GM12878 (cell line): ENCODE data around the gene FAM89A. TPM values are rescaled to one million over a fixed set of nuclear protein-coding genes. Genes with fewer than 3 reads are reported as not detected.

Source experiments
- ATAC-seq: fragments of 200-7000 bp; cut with Tn5 transposase; 3 replicates; pipeline ENCODE4 v1.9.1; 2020; ENCODE audit warnings: mild to moderate bottlenecking, moderate library complexity
- BruUV-seq: library from RNA; stranded (reverse); fragments of 400-500 nt; replicated peaks from 2 replicates; lab custom pipeline; 2021; lab: Mats Ljungman, UMichigan
- CTCF ChIA-PET: fragments of 300-600 bp; sonication (Branson Sonifier 250); formaldehyde crosslinking; extraction: SDS; loops from one replicate; lab custom pipeline; 2021; ENCODE audit warnings: inconsistent platforms; lab: Yijun Ruan, JAX
- POLR2A ChIA-PET: fragments of 350-600 bp; formaldehyde crosslinking; extraction: SDS; loops from one replicate; lab custom pipeline; 2021; ENCODE audit warnings: inconsistent platforms; lab: Charles Lee
- RAD21 ChIA-PET: fragments of 300-600 bp; sonication (Branson Sonifier 250); formaldehyde crosslinking; loops from one replicate; lab custom pipeline; 2023; ENCODE audit warnings: antibody characterized with exemption; ENCODE audit not compliant: unreplicated experiment; lab: Charles Lee
- SMC1A ChIA-PET: fragments of 300-600 bp; sonication (Branson Sonifier 250); formaldehyde crosslinking; loops from one replicate; lab custom pipeline; 2023; ENCODE audit not compliant: unreplicated experiment, uncharacterized antibody; lab: Charles Lee
- DNase-seq: peaks from one replicate; pipeline ENCODE4 v3.0.0-alpha.2; 2011; ENCODE audit warnings: low read depth, low spot score
- FAIRE-seq: peaks from 3 replicates; lab custom pipeline; 2011; peaks lifted over from hg19 to GRCh38; lab: Jason Lieb, UNC
- H2AFZ ChIP-seq: 2 replicates; pipeline ENCODE4 v1.6.0; 2011; ENCODE audit warnings: low read depth, low read length, control low read depth; ENCODE audit not compliant: control insufficient read depth
- H3K27ac ChIP-seq: 2 replicates; pipeline ENCODE4 v1.5.1; 2011; ENCODE audit warnings: control low read depth; ENCODE audit not compliant: control insufficient read depth, insufficient read depth
- H3K27me3 ChIP-seq, 2 experiments: replicated peaks in 1 of 2; 2 replicates each; pipeline versions ENCODE4 v1.6.0 to v1.6.1; 2011; ENCODE audit warnings: low read length in 1 of 2; ENCODE audit not compliant: control insufficient read depth in 2 of 2, insufficient read depth in 2 of 2
- H3K36me3 ChIP-seq, 2 experiments: 2 replicates each; pipeline ENCODE4 v1.5.1; 2011; ENCODE audit warnings: low read length in 1 of 2; ENCODE audit not compliant: control insufficient read depth in 2 of 2, insufficient read depth in 2 of 2
- H3K4me1 ChIP-seq: 2 replicates; pipeline ENCODE4 v1.6.1; 2011; ENCODE audit warnings: mild to moderate bottlenecking, low read length, moderate library complexity, mixed read lengths; ENCODE audit not compliant: control insufficient read depth, insufficient read depth
- H3K4me2 ChIP-seq: 2 replicates; pipeline ENCODE4 v1.6.0; 2011; ENCODE audit warnings: control low read depth; ENCODE audit not compliant: control insufficient read depth, insufficient read depth
- H3K4me3 ChIP-seq: fragments of 200-600 bp; sonication (generic); 2 replicates; pipeline ENCODE4 v1.5.1; 2016
- H3K79me2 ChIP-seq: 2 replicates; pipeline ENCODE4 v1.6.0; 2011; ENCODE audit warnings: low read length; ENCODE audit not compliant: control insufficient read depth, insufficient read depth
- H3K9ac ChIP-seq: 2 replicates; pipeline ENCODE4 v1.8.0; 2011; ENCODE audit warnings: low read length, control low read depth, mixed read lengths; ENCODE audit not compliant: control insufficient read depth, insufficient read depth
- H3K9me3 ChIP-seq: replicated peaks from 3 replicates; pipeline ENCODE4 v1.5.1; 2011; ENCODE audit warnings: mild to moderate bottlenecking, low read length; ENCODE audit not compliant: control insufficient read depth, insufficient read depth
- H4K20me1 ChIP-seq: 2 replicates; pipeline ENCODE4 v1.6.0; 2011; ENCODE audit not compliant: control insufficient read depth, insufficient read depth
- BACH1 ChIP-seq: fragments of 450-650 bp; IDR thresholded peaks from 2 replicates; pipeline ENCODE4 v1.6.1; 2017; ENCODE audit warnings: mild to moderate bottlenecking, borderline replicate concordance
- CREM ChIP-seq: IDR thresholded peaks from 2 replicates; pipeline ENCODE4 v1.6.1; 2014; ENCODE audit warnings: antibody characterized with exemption, low read depth
- DPF2 ChIP-seq: fragments of 450-650 bp; IDR thresholded peaks from 2 replicates; pipeline ENCODE4 v1.6.1; 2017; ENCODE audit warnings: mild to moderate bottlenecking
- HCFC1 ChIP-seq: fragments of 150-350 bp; IDR thresholded peaks from 2 replicates; pipeline ENCODE4 v1.6.1; 2014; ENCODE audit warnings: low read length
- HDGF ChIP-seq: fragments of 450-650 bp; IDR thresholded peaks from 2 replicates; pipeline ENCODE4 v1.6.1; 2016; ENCODE audit warnings: antibody characterized with exemption
- KAT2A ChIP-seq: conservative IDR thresholded peaks from 2 replicates; pipeline ENCODE4 v1.6.1; 2011; ENCODE audit warnings: low read depth, low read length; ENCODE audit not compliant: control insufficient read depth
- MTA2 ChIP-seq: fragments of 450-650 bp; IDR thresholded peaks from 2 replicates; pipeline ENCODE4 v1.6.1; 2016; ENCODE audit warnings: low read depth, mild to moderate bottlenecking, moderate library complexity
- PKNOX1 ChIP-seq: fragments of 450-650 bp; IDR thresholded peaks from 2 replicates; pipeline ENCODE4 v1.6.1; 2016; ENCODE audit warnings: mild to moderate bottlenecking
- PRDM15 ChIP-seq: fragments of 450-650 bp; formaldehyde crosslinking; IDR thresholded peaks from 2 replicates; pipeline ENCODE4 v1.4.0; 2020; ENCODE audit warnings: mild to moderate bottlenecking, moderate library complexity
- RAD21 ChIP-seq: IDR thresholded peaks from 2 replicates; pipeline ENCODE4 v1.6.1; 2011; ENCODE audit warnings: mild to moderate bottlenecking, low read depth, low read length, moderate library complexity; ENCODE audit not compliant: insufficient read depth
- SIX5 ChIP-seq: IDR thresholded peaks from 2 replicates; pipeline ENCODE4 v1.6.1; 2011; ENCODE audit warnings: mild to moderate bottlenecking, low read depth, low read length, moderate library complexity; ENCODE audit not compliant: severe bottlenecking
- STAT3 ChIP-seq: IDR thresholded peaks from 2 replicates; pipeline ENCODE4 v1.6.1; 2011; ENCODE audit warnings: low read depth, low read length, improper control_type of control experiment
- TCF7 ChIP-seq: IDR thresholded peaks from 2 replicates; pipeline ENCODE4 v1.6.1; 2014; ENCODE audit warnings: antibody characterized with exemption, borderline replicate concordance
- WRNIP1 ChIP-seq: IDR thresholded peaks from 2 replicates; pipeline ENCODE4 v1.6.1; 2011; ENCODE audit warnings: low read depth, low read length, improper control_type of control experiment, borderline replicate concordance
- ZNF274 ChIP-seq: IDR thresholded peaks from one replicate; pipeline ENCODE4 v1.8.0; 2011; ENCODE audit not compliant: insufficient read length, insufficient read depth
- ZNF384 ChIP-seq: IDR thresholded peaks from 2 replicates; pipeline ENCODE4 v1.6.1; 2012; ENCODE audit warnings: low read depth, mild to moderate bottlenecking, low read length, improper control_type of control experiment, borderline replicate concordance
- ZZZ3 ChIP-seq: IDR thresholded peaks from 2 replicates; pipeline ENCODE4 v1.6.1; 2011; ENCODE audit warnings: low read depth; ENCODE audit not compliant: control insufficient read depth, insufficient read length
- WGBS: methylation state at CpG from one replicate; pipeline ENCODE4 v1.1.6; 2016; ENCODE audit warnings: low lambda C conversion rate; ENCODE audit not compliant: insufficient replicate concordance, insufficient coverage; ENCODE audit errors: missing lambda C conversion rate; 5-methylcytosine and 5-hydroxymethylcytosine counted together
- in situ Hi-C: fragments of 300-500 bp; cut with MboI; formaldehyde crosslinking; loops from 9 replicates; pipeline ENCODE4 v1.14.3; 2018; ENCODE audit warnings: mixed read lengths
- intact Hi-C: fragments of 100-400 bp; cut with micrococcal nuclease; formaldehyde crosslinking; loops from one replicate; pipeline ENCODE4 v1.14.2; 2022; ENCODE audit not compliant: unreplicated experiment
- polyA plus RNA-seq, 11 experiments: library from polyadenylated mRNA; depleted of rRNA in 4 of 11; unstranded in 6 of 11; stranded (reverse) in 5 of 11; fragments of >200 nt; fragmentation: Nextera tagmentation in 4 of 11; fragmentation: Illumina TruSeq in 1 of 11; extraction: Ambion mirVana in 4 of 11; extraction: Trizol in 1 of 11; gene quantifications; 1 replicate in 1 of 11; 2 replicates in 10 of 11; pipeline versions ENCODE4 v1.2.1 to v1.2.3, GENCODE V29; 2011 to 2016; ENCODE audit warnings: inconsistent platforms in 2 of 11, missing spikeins in 2 of 11, low read depth in 1 of 11
- total RNA-seq, 4 experiments: library from RNA; depleted of rRNA in 3 of 4; stranded (reverse); fragments of >200 nt in 3 of 4; fragmentation: Illumina TruSeq in 1 of 4; extraction: Trizol in 1 of 4; gene quantifications; 2 replicates each; pipeline versions ENCODE4 v1.2.1 to v1.2.3, GENCODE V29; 2013 to 2021
- TF ChIP-seq, protein P1 (sequence below): fragments of 450-650 bp; IDR thresholded peaks from 2 replicates; pipeline ENCODE4 v1.6.1; 2017; ENCODE audit warnings: antibody characterized with exemption, mild to moderate bottlenecking, moderate library complexity

FAM89A gene
- total and polyA plus RNA-seq, 10 of the 15 experiments (the other 5 are each of a cell fraction or from before 2014, with no cell fraction given): 0.06 to 0.72 (median 0.14) TPM; not detected in 4

DNA sequence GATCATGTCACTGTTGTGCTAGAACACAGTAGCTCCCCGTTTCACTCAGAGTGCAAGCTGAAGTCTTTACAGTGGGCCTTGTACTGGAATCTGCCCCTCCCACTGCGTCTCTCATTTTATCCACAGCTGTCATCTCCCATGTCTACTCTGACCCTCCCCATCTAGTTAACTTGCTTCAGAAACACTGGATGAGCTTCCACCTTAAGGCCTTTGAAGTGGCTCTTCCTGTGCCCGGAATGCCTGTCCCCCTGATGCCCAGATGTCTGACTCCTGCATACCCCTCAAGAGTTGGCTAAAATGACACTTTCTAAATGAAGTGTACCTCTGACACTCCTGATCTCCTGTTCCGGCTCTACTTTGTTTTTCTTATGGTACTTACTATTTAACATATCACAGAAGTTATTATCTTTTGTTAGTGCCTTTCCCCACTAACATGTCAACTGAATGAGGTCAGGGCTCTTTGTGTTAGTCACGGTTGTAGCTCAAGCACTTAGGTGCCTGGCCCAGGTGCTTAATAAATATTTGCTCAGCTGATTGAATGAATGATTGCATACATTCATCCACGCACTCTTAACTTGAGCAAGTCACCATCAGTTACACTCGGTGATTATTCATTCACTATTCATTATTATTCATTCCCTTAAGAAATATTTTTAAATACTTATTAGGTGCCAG, 47.8 kb downstream of the FAM89A start:
- H3K4me2 ChIP-seq: no peak overlapping the region
- H3K79me2 ChIP-seq: no peaks in the 10 kb centered on the region
- H2AFZ ChIP-seq: no peak overlapping the region
- 90% methylated on average over 7 of the region's 7 CpGs for whole genome bisulfite sequencing
- no peaks in the 10 kb centered on the region for H3K27me3 ChIP-seq
- BruUV-seq: no TSS peak
- peaks cover 2 to 23% of the 10 kb centered on the region in 2 experiments; a peak in 3 of 4 replicates for H3K36me3 ChIP-seq
- POLR2A ChIA-PET: no interaction called here
- H3K4me3 ChIP-seq: no peak overlapping the region
- TF ChIP-seq PRDM15 (CRISPR knock-in tag): no peak
- TF ChIP-seq BACH1: no peak
- TF ChIP-seq, protein P1, sequence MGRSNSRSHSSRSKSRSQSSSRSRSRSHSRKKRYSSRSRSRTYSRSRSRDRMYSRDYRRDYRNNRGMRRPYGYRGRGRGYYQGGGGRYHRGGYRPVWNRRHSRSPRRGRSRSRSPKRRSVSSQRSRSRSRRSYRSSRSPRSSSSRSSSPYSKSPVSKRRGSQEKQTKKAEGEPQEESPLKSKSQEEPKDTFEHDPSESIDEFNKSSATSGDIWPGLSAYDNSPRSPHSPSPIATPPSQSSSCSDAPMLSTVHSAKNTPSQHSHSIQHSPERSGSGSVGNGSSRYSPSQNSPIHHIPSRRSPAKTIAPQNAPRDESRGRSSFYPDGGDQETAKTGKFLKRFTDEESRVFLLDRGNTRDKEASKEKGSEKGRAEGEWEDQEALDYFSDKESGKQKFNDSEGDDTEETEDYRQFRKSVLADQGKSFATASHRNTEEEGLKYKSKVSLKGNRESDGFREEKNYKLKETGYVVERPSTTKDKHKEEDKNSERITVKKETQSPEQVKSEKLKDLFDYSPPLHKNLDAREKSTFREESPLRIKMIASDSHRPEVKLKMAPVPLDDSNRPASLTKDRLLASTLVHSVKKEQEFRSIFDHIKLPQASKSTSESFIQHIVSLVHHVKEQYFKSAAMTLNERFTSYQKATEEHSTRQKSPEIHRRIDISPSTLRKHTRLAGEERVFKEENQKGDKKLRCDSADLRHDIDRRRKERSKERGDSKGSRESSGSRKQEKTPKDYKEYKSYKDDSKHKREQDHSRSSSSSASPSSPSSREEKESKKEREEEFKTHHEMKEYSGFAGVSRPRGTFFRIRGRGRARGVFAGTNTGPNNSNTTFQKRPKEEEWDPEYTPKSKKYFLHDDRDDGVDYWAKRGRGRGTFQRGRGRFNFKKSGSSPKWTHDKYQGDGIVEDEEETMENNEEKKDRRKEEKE: no peak
- TF ChIP-seq TCF7: no peak
- TF ChIP-seq HDGF: no peak
- TF ChIP-seq ZNF274: no peak
- no peak for TF ChIP-seq ZNF384
- no peak for TF ChIP-seq STAT3
- TF ChIP-seq RAD21: no peak
- TF ChIP-seq ZZZ3: no peak
- TF ChIP-seq PKNOX1: no peak
- TF ChIP-seq KAT2A: no peak
- TF ChIP-seq WRNIP1: no peak
- TF ChIP-seq SIX5: no peak
- no peak for TF ChIP-seq MTA2
- TF ChIP-seq CREM: no peak
- TF ChIP-seq HCFC1: no peak
- TF ChIP-seq DPF2: no peak
- SMC1A ChIA-PET: no interaction called here
- ATAC-seq (no peak), FAIRE-seq (no peak), DNase-seq (no peak)
- H3K4me1 ChIP-seq: no peaks in the 10 kb centered on the region
- H3K9ac ChIP-seq: no peak overlapping the region
- intact Hi-C loops: no loop called here
- RAD21 ChIA-PET: no interaction called here
- no peaks in the 10 kb centered on the region for H4K20me1 ChIP-seq
- H3K27ac ChIP-seq: no peak overlapping the region
- H3K9me3 ChIP-seq: no peaks in the 10 kb centered on the region
- CTCF ChIA-PET: interaction anchor here (0.6 to 0.7 kb wide), 2 partner anchors 19 to 76 kb away, joined by 3 read pairs; no protein-coding TSS in a partner anchor
- in situ Hi-C loops: no loop called here
